ENCODE data around the gene FAM13B.
A peak's percentile ranks its signal among the peaks of the same experiment; 100 is the strongest.

Gene FAM13B

DNA sequence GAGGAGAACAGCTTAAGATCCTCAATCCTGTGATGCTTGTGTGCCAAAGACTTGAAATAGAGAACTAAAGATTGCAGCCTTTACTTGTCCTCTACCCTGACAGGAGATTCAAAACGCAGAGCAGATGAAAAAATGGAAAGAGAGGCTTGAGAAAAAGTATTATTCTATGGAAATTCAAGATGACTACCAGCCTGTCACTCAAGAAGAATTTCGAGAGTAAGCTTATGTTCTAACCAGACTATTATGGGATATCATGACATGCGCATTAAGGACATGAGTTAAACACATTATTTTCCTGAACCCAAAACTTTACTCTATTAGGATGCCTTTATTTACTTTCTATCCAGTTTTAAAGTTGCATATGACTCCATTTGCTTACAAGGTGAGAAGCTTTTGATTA, 97.2 kb downstream of the FAM13B start:
- H3K9me3 ChIP-seq (ENCODE audit: control insufficient read depth, low read length), result no peaks in the 10 kb centered on the region
- H2AK5ac ChIP-seq (ENCODE audit: low read length, severe bottlenecking), result no peak overlapping the region
- no peak overlapping the region for H4K8ac ChIP-seq (ENCODE audit: low read length)
- H3K27me3 ChIP-seq (ENCODE audit: control insufficient read depth in 1 of 2, insufficient read depth in 1 of 2, low read length in 2 of 2), result no peaks in the 10 kb centered on the region
- H2BK120ac ChIP-seq (ENCODE audit: low read depth, low read length), result no peak overlapping the region
- no peak overlapping the region for H3K14ac ChIP-seq (ENCODE audit: low read length in 2 of 2)
- no peak overlapping the region for H2AFZ ChIP-seq (ENCODE audit: low read depth, low read length)
- no peak overlapping the region for H3K9ac ChIP-seq (ENCODE audit: low read length)
- H3K23ac ChIP-seq (ENCODE audit: low read length in 2 of 2), result no peak overlapping the region
- peaks cover 7 to 51% of the 10 kb centered on the region in 2 experiments for H3K36me3 ChIP-seq (ENCODE audit: control insufficient read depth in 1 of 2, insufficient read depth in 2 of 2, low read depth in 1 of 2, low read length in 2 of 2)
- no peak overlapping the region for H4K91ac ChIP-seq (ENCODE audit: low read length)
- H3K18ac ChIP-seq (ENCODE audit: low read depth in 1 of 2, low read length in 2 of 2), result no peak overlapping the region
- H3K79me1 ChIP-seq (replicated peaks; ENCODE audit: low read length, poor library complexity, severe bottlenecking), result peaks cover 4% of the 10 kb centered on the region
- H3K27ac ChIP-seq (ENCODE audit: low read length, poor library complexity, severe bottlenecking), result no peak overlapping the region
- no peak overlapping the region for H3K4me3 ChIP-seq (ENCODE audit: insufficient read depth in 1 of 2, low read depth in 1 of 2, low read length in 2 of 2)
- DNase-seq, result no peak
- 84% methylated on average over 3 of the region's 3 CpGs for WGBS
- H3K4me1 ChIP-seq (ENCODE audit: control insufficient read depth, insufficient read depth, low read depth, low read length), result no peaks in the 10 kb centered on the region
- no peak overlapping the region for H2BK12ac ChIP-seq (ENCODE audit: low read length in 2 of 2)
- H2BK5ac ChIP-seq (ENCODE audit: low read depth, low read length, poor library complexity, severe bottlenecking), result no peak overlapping the region
- no peak overlapping the region for H2BK15ac ChIP-seq (ENCODE audit: low read depth, poor library complexity, severe bottlenecking)
- no peak overlapping the region for H3K4me2 ChIP-seq (ENCODE audit: low read length, poor library complexity, severe bottlenecking)
- H3K4ac ChIP-seq (ENCODE audit: low read depth in 1 of 2, low read length in 2 of 2), result no peak overlapping the region

DNA sequence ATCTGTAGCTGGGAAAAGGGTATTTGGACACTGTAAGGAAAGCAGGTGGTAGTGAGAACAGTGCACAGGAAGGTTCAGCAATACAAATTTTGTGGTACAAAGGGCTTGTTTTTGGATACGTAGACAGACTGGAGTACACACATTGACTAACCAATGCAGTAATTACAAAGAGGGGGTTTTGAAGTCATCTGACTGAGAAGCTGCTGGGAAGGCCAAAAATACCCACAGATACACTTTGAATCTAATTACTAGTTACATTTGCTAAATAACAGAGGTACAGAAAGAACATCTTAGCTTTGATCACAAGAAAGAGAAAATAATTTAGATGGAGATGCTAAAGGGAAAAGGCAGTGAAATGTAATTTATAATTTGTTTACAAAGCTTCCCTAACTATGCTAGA, 97.7 kb downstream of the FAM13B start:
- Histone ChIP-seq H4K91ac (ENCODE audit: low read length) (no peak overlapping the region), H2AK5ac (ENCODE audit: low read length, severe bottlenecking) (no peak overlapping the region), H3K9ac (ENCODE audit: low read length) (no peak overlapping the region), H3K18ac (ENCODE audit: low read depth in 1 of 2, low read length in 2 of 2) (no peak overlapping the region), H2BK5ac (ENCODE audit: low read depth, low read length, poor library complexity, severe bottlenecking) (no peak overlapping the region), H3K4me2 (ENCODE audit: low read length, poor library complexity, severe bottlenecking) (no peak overlapping the region), H3K23ac (ENCODE audit: low read length in 2 of 2) (no peak overlapping the region), H3K27ac (ENCODE audit: low read length, poor library complexity, severe bottlenecking) (no peak overlapping the region), H3K4ac (ENCODE audit: low read depth in 1 of 2, low read length in 2 of 2) (no peak overlapping the region), H2BK120ac (ENCODE audit: low read depth, low read length) (no peak overlapping the region), H3K4me1 (ENCODE audit: control insufficient read depth, insufficient read depth, low read depth, low read length) (no peaks in the 10 kb centered on the region), H3K9me3 (ENCODE audit: control insufficient read depth, low read length) (no peaks in the 10 kb centered on the region), H3K36me3 (ENCODE audit: control insufficient read depth in 1 of 2, insufficient read depth in 2 of 2, low read depth in 1 of 2, low read length in 2 of 2) (peaks cover 7 to 46% of the 10 kb centered on the region in 2 experiments), H3K4me3 (ENCODE audit: insufficient read depth in 1 of 2, low read depth in 1 of 2, low read length in 2 of 2) (no peak overlapping the region), H3K79me1 (replicated peaks; ENCODE audit: low read length, poor library complexity, severe bottlenecking) (peaks cover 4% of the 10 kb centered on the region), H4K8ac (ENCODE audit: low read length) (no peak overlapping the region), H3K14ac (ENCODE audit: low read length in 2 of 2) (no peak overlapping the region), H2AFZ (ENCODE audit: low read depth, low read length) (no peak overlapping the region), H2BK12ac (ENCODE audit: low read length in 2 of 2) (no peak overlapping the region), H3K27me3 (ENCODE audit: control insufficient read depth in 1 of 2, insufficient read depth in 1 of 2, low read length in 2 of 2) (no peaks in the 10 kb centered on the region), H2BK15ac (ENCODE audit: low read depth, poor library complexity, severe bottlenecking) (no peak overlapping the region)
- WGBS, result no CpG with 5 or more reads among the region's 1 CpG
- no peak for DNase-seq

DNA sequence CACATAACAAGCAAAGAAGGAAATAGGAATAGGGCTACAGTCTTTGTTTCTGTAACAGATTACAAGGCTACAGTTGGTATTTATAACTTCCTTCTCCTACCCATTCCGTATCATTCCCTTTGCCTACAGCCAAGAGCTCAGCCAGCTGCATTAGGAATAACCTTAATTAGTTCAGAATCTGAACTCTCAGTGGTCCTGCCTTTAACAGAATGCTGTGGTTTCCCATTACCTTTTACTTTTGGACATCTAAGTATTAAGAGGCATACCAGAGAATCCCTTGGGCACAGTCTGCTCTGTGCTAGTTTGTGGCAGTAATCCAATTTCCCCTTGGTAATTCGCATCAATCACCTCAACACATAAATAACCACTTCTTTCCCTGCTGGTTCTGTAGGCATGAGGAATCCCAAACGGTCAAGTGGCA, 99.4 kb downstream of the FAM13B start:
- Histone ChIP-seq H2BK120ac (ENCODE audit: low read depth, low read length) (no peak overlapping the region), H2BK15ac (ENCODE audit: low read depth, poor library complexity, severe bottlenecking) (no peak overlapping the region), H3K14ac (ENCODE audit: low read length in 2 of 2) (no peak overlapping the region), H3K9ac (ENCODE audit: low read length) (no peak overlapping the region), H2AFZ (ENCODE audit: low read depth, low read length) (no peak overlapping the region), H4K8ac (ENCODE audit: low read length) (no peak overlapping the region), H3K36me3 (ENCODE audit: control insufficient read depth in 1 of 2, insufficient read depth in 2 of 2, low read depth in 1 of 2, low read length in 2 of 2) (peaks cover 6 to 34% of the 10 kb centered on the region in 2 experiments), H3K9me3 (ENCODE audit: control insufficient read depth, low read length) (no peaks in the 10 kb centered on the region), H3K4me3 (ENCODE audit: insufficient read depth in 1 of 2, low read depth in 1 of 2, low read length in 2 of 2) (no peak overlapping the region), H3K4me2 (ENCODE audit: low read length, poor library complexity, severe bottlenecking) (no peak overlapping the region), H3K79me1 (replicated peaks; ENCODE audit: low read length, poor library complexity, severe bottlenecking) (peaks cover 1% of the 10 kb centered on the region), H3K18ac (ENCODE audit: low read depth in 1 of 2, low read length in 2 of 2) (no peak overlapping the region), H3K23ac (ENCODE audit: low read length in 2 of 2) (no peak overlapping the region), H3K27ac (ENCODE audit: low read length, poor library complexity, severe bottlenecking) (no peak overlapping the region), H3K27me3 (ENCODE audit: control insufficient read depth in 1 of 2, insufficient read depth in 1 of 2, low read length in 2 of 2) (no peaks in the 10 kb centered on the region), H4K91ac (ENCODE audit: low read length) (no peak overlapping the region), H2AK5ac (ENCODE audit: low read length, severe bottlenecking) (no peak overlapping the region), H3K4me1 (ENCODE audit: control insufficient read depth, insufficient read depth, low read depth, low read length) (no peaks in the 10 kb centered on the region), H2BK5ac (ENCODE audit: low read depth, low read length, poor library complexity, severe bottlenecking) (no peak overlapping the region), H2BK12ac (ENCODE audit: low read length in 2 of 2) (no peak overlapping the region), H3K4ac (ENCODE audit: low read depth in 1 of 2, low read length in 2 of 2) (no peak overlapping the region)
- WGBS, result 42% methylated on average over 3 of the region's 3 CpGs
- peak; percentile 27 for DNase-seq

DNA sequence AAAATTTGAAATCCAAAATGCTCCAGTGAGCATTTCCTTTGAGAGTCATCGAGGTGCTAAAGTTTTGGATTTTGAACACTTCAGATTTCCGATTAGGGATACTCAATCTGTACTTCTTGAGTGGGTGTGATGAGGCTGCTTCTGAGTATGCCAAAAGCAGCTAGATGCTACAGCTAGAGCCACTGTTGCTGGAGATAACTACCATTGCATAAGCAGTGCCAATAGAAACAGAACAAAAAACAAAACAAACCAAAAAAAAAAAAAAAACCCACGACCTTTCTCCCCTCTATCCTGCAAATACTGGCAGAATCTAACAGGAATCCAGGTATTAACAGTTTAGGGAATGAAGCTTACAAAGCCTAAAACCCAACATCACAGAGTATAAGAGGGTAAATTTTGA, 100.1 kb downstream of the FAM13B start:
- H2AK5ac ChIP-seq (ENCODE audit: low read length, severe bottlenecking), result no peak overlapping the region
- H2BK15ac ChIP-seq (ENCODE audit: low read depth, poor library complexity, severe bottlenecking), result no peak overlapping the region
- no peak overlapping the region for H3K18ac ChIP-seq (ENCODE audit: low read depth in 1 of 2, low read length in 2 of 2)
- H3K9ac ChIP-seq (ENCODE audit: low read length), result no peak overlapping the region
- H4K91ac ChIP-seq (ENCODE audit: low read length), result no peak overlapping the region
- H3K4me2 ChIP-seq (ENCODE audit: low read length, poor library complexity, severe bottlenecking), result no peak overlapping the region
- H3K27me3 ChIP-seq (ENCODE audit: control insufficient read depth in 1 of 2, insufficient read depth in 1 of 2, low read length in 2 of 2), result no peaks in the 10 kb centered on the region
- no peak overlapping the region for H3K23ac ChIP-seq (ENCODE audit: low read length in 2 of 2)
- 100% methylated on average over 2 of the region's 3 CpGs for WGBS
- H3K79me1 ChIP-seq (replicated peaks; ENCODE audit: low read length, poor library complexity, severe bottlenecking), result peaks cover 1% of the 10 kb centered on the region
- peaks cover 10 to 34% of the 10 kb centered on the region in 2 experiments for H3K36me3 ChIP-seq (ENCODE audit: control insufficient read depth in 1 of 2, insufficient read depth in 2 of 2, low read depth in 1 of 2, low read length in 2 of 2)
- H2BK120ac ChIP-seq (ENCODE audit: low read depth, low read length), result no peak overlapping the region
- H3K9me3 ChIP-seq (ENCODE audit: control insufficient read depth, low read length), result no peaks in the 10 kb centered on the region
- DNase-seq, result no peak
- H2BK5ac ChIP-seq (ENCODE audit: low read depth, low read length, poor library complexity, severe bottlenecking), result no peak overlapping the region
- no peaks in the 10 kb centered on the region for H3K4me1 ChIP-seq (ENCODE audit: control insufficient read depth, insufficient read depth, low read depth, low read length)
- H3K4me3 ChIP-seq (ENCODE audit: insufficient read depth in 1 of 2, low read depth in 1 of 2, low read length in 2 of 2), result no peak overlapping the region
- no peak overlapping the region for H3K14ac ChIP-seq (ENCODE audit: low read length in 2 of 2)
- no peak overlapping the region for H3K4ac ChIP-seq (ENCODE audit: low read depth in 1 of 2, low read length in 2 of 2)
- H2AFZ ChIP-seq (ENCODE audit: low read depth, low read length), result no peak overlapping the region
- H3K27ac ChIP-seq (ENCODE audit: low read length, poor library complexity, severe bottlenecking), result no peak overlapping the region
- H4K8ac ChIP-seq (ENCODE audit: low read length), result no peak overlapping the region
- H2BK12ac ChIP-seq (ENCODE audit: low read length in 2 of 2), result no peak overlapping the region
